HTERT RPE-1 (cell line): ENCODE data around the gene SENP7.

Source experiments
- in situ Hi-C: fragments of 300-500 bp; cut with MboI; formaldehyde crosslinking; loops from 4 replicates; pipeline ENCODE4 v1.14.3; 2020; ENCODE audit warnings: low sequenced_read_pairs

The SENP7 gene

DNA sequence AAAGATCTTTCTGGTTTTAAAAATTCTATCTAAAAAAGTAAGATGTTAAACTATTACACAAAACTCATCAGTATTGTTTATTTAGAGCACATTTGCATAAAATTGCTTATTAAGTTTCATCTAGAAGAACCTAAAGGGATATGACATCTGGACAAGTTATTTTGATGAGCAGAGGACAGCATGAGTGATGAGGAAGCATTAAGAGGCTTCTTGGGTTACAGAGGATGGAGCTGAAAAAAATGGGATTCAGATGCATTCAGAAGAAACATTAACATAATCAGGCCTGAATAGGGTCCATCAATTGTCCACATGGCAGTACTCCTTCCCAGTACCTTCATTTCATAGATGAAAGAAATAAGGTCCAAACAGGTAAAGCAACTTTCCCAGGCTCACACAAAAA, 234.3 kb downstream of the SENP7 start:
- in situ Hi-C loops, result no loop called here
